Lower leg skin (tissue), 3 donors: ENCODE measurements around the gene DGKI.

Experiments
- CTCF ChIP-seq, 3 donors: fragments of 450-650 bp; IDR thresholded peaks; one replicate each; pipeline ENCODE4 v1.5.1; 2016; ENCODE audit warnings: antibody characterized with exemption in 3 of 3, mild to moderate bottlenecking in 3 of 3, moderate library complexity in 2 of 3
- POLR2A ChIP-seq, 2 donors: fragments of 450-650 bp; IDR thresholded peaks; one replicate each; pipeline ENCODE4 v1.6.1; 2016 to 2017; ENCODE audit warnings: antibody characterized with exemption in 2 of 2, mild to moderate bottlenecking in 1 of 2, moderate library complexity in 1 of 2

GRCh38 chr7:137373507-137373906 lies 473.3 kb downstream of the DGKI start:
- TF ChIP-seq CTCF (IDR thresholded peaks at IDR 0.05) (no peak), POLR2A (IDR thresholded peaks at IDR 0.05) (no peak)
